GM12874 (cell line): ENCODE data around the gene TJP1.

Experiments used
- CTCF ChIP-seq: IDR thresholded peaks from 2 replicates; pipeline ENCODE4 v1.5.1; 2011; ENCODE audit warnings: low read depth, mild to moderate bottlenecking, control low read depth, low read length, moderate library complexity; ENCODE audit not compliant: insufficient read depth

The TJP1 gene

DNA sequence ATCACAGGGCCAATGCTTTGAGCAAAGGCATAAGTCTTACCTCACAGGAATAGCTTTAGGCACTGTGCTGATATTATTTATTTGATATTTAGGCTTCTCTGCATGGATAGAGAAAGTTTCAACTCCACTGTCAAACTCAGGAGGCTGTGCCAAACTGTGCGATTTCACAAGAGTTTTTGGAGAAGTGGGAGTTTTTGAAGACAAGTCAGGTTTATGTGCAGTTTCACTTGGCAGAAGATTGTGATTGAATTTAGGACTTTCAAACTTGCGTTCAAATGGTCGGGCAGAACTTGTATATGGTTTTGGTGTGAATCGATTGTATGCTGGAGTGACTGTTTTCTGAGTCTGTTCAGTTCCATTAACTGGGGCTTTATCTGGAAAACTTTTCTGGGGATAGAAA is 113.7 kb downstream of the TJP1 start:
- no peak for TF ChIP-seq CTCF

GRCh38 chr15:29704950-29705597 is 117.2 kb downstream of the TJP1 start:
- no peak for TF ChIP-seq CTCF

- no peak for TF ChIP-seq CTCF
These were observed 121.1 kb downstream of the TJP1 start for GRCh38 chr15:29701151-29701550.

DNA sequence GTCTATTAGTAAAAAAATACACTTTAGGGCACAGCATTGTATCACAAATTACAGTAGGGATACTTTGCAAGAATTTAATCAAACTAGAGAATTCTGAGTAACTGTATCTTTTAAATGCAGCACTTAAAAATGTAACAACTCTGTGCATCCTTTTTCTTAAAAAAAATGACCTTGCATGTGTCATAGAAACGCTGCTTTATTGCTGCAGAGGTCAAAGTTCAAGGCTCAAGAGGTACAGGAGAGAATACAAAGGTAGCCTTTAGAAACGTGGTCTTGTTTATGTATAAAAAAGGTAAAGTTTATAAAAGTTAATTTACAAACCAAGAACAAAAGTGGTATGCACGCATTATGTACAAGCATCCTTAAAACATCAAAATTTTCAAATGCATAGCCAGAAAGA is 122.0 kb downstream of the TJP1 start:
- no peak for TF ChIP-seq CTCF

- no peak for TF ChIP-seq CTCF
These were observed 122.5 kb downstream of the TJP1 start for GRCh38 chr15:29699791-29700190.

GRCh38 chr15:29698030-29698701 is 124.1 kb downstream of the TJP1 start:
- no peak for TF ChIP-seq CTCF

DNA sequence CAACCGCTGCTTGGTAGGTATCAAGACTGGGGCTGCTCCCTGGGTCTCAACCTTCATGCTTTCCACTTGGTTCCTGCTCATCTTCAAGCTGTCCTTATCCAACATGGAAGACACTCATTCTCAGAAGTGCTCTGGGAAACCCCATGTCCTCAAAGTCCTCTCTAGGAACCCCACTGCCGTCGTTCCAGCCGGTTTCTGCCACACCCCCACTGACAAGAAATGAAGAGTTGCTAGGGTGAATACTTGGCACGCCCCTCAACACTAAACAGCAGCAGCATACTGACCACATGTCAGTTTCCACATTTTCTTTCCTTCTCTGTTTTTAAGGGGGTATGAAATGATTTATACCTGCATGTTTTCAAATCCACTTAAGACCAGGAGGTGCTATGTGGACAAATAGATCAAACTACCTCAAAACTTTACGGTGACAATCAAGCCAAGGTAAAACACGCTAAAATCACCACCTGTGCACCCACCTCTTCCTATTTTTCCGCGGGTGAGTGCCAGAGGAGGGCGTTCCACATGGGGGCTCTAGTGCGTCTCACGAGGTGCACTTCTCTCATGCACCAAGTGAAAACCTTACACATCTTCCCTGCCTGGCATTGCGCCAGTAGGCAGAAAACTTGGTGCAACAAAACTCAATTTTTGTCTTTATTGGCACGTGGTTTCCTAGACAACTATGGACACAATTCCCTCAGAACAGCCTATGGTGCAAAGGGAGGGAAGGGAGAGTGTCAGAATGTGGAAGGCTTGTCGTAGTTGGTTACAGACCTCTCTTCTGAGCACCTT is 125.1 kb downstream of the TJP1 start:
- no peak for TF ChIP-seq CTCF
